Measurements from ENCODE around the gene ARFGAP1. TPM values are rescaled to one million over a fixed set of nuclear protein-coding genes. Genes with fewer than 3 reads are reported as not detected.

Gene ARFGAP1
- total RNA-seq, 1 experiment from 2014 or later = 207 TPM

DNA sequence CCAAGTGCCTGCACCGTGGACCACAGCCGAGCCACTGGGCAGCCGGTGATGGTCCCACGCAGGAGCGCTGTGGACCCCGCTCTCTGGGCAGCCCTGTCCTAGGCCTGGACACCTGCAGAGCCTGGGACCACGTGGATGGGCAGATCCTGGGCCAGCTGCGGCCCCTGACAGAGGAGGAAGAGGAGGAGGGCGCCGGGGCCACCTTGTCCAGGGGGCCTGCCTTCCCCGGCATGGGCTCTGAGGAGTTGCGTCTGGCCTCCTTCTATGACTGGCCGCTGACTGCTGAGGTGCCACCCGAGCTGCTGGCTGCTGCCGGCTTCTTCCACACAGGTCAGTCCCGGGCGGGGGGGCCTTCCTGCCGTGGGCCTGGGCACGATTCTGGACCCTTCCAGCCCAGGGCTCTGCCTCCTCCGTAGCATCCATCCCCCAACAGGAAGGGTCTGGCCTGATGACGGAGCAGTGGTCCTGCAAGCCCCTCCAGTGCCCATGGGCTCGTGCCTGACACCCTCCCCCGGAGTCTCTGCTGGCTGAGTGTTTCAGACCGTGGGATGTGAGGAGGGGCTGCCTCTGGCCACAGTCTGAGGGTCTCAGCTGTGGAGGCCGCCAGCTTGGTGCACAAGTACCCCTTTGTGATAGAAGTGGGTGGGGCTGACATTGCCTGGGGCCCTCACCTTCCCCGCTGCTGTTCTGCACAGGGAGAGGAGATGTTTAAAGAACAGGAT lies 36.3 kb upstream of the ARFGAP1 start:
- no peak overlapping the region for H3K4me3 Mint-ChIP-seq
- CTCF ChIA-PET = interaction anchor here (3.0 to 8.1 kb wide), 3 partner anchors 12 to 45 kb away, joined by 16 to 151 read pairs (median 56); partner anchors contain the start of gene NKAIN4
- POLR2A ChIA-PET = interaction anchor here (0.9 to 1.6 kb wide), 2 partner anchors 17 to 19 kb away, joined by 3 to 5 read pairs; no protein-coding TSS in a partner anchor
- no peak for TF ChIP-seq ZNF317 (CRISPR knock-in tag; IDR thresholded peaks at IDR 0.05; ENCODE audit: borderline replicate concordance, low read depth)
- no peak for TF ChIP-seq JUN (CRISPR knock-in tag; IDR thresholded peaks at IDR 0.05)
- no peak for TF ChIP-seq ESRRA (CRISPR knock-in tag; IDR thresholded peaks at IDR 0.05; ENCODE audit: borderline replicate concordance)
- no peak for TF ChIP-seq NR3C1 (CRISPR knock-in tag; conservative IDR thresholded peaks at IDR 0.05; ENCODE audit: low read depth)
- no peak for TF ChIP-seq E2F5 (CRISPR knock-in tag; IDR thresholded peaks at IDR 0.05)
- no peak for TF ChIP-seq MXD4 (CRISPR knock-in tag; IDR thresholded peaks at IDR 0.05; ENCODE audit: borderline replicate concordance)
- TF ChIP-seq NFE2L1 (CRISPR knock-in tag; IDR thresholded peaks at IDR 0.05) = no peak
- TF ChIP-seq, protein P1, sequence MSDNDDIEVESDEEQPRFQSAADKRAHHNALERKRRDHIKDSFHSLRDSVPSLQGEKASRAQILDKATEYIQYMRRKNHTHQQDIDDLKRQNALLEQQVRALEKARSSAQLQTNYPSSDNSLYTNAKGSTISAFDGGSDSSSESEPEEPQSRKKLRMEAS (CRISPR knock-in tag; IDR thresholded peaks at IDR 0.05) = no peak
- TF ChIP-seq GTF2I (CRISPR knock-in tag; conservative IDR thresholded peaks at IDR 0.05) = no peak
- TF ChIP-seq ATF2 (CRISPR knock-in tag; IDR thresholded peaks at IDR 0.05; ENCODE audit: borderline replicate concordance, low read depth) = no peak
- no peak for TF ChIP-seq MLX (CRISPR knock-in tag; IDR thresholded peaks at IDR 0.05)
- no peak for TF ChIP-seq ATF3 (CRISPR knock-in tag; conservative IDR thresholded peaks at IDR 0.05)
- DNase-seq (ENCODE audit: low spot score) (no peak), ATAC-seq (no peak)
- H3K36me3 Mint-ChIP-seq = no peaks in the 10 kb centered on the region
- H3K9me3 Mint-ChIP-seq = no peaks in the 10 kb centered on the region
- H3K27ac Mint-ChIP-seq = no peak overlapping the region; the same call in 1 of the 2 replicates
- H3K4me1 Mint-ChIP-seq = peaks cover 8% of the 10 kb centered on the region; the same call in 1 of the 2 replicates
- H3K27me3 Mint-ChIP-seq (ENCODE audit: low read depth) = peaks cover 6% of the 10 kb centered on the region

- Mint-ChIP-seq H3K9me3 (no peaks in the 10 kb centered on the region), H3K36me3 (no peaks in the 10 kb centered on the region), H3K27ac (no peak overlapping the region), H3K27me3 (ENCODE audit: low read depth) (no peaks in the 10 kb centered on the region), H3K4me1 (peaks cover 8% of the 10 kb centered on the region; the same call in 1 of the 2 replicates), H3K4me3 (no peak overlapping the region)
- ATAC-seq (no peak), DNase-seq (ENCODE audit: low spot score) (no peak)
- CTCF ChIA-PET = interaction anchor here (0.7 to 8.1 kb wide), 2 partner anchors 13 to 43 kb away, joined by 3 to 151 read pairs; no protein-coding TSS in a partner anchor
- TF ChIP-seq CBFB (CRISPR knock-in tag; IDR thresholded peaks at IDR 0.05; ENCODE audit: low read depth) = no peak
- no peak for TF ChIP-seq ZNF263 (CRISPR knock-in tag; IDR thresholded peaks at IDR 0.05; ENCODE audit: low read depth)
- no peak for TF ChIP-seq GTF2I (CRISPR knock-in tag; conservative IDR thresholded peaks at IDR 0.05)
- TF ChIP-seq KAT7 (CRISPR knock-in tag; IDR thresholded peaks at IDR 0.05; ENCODE audit: borderline replicate concordance) = no peak
- no peak for TF ChIP-seq ZNF396 (CRISPR knock-in tag; IDR thresholded peaks at IDR 0.05; ENCODE audit: borderline replicate concordance)
- TF ChIP-seq RORB (CRISPR knock-in tag; IDR thresholded peaks at IDR 0.05) = no peak
- TF ChIP-seq AFF4 (CRISPR knock-in tag; IDR thresholded peaks at IDR 0.05; ENCODE audit: borderline replicate concordance) = no peak
- TF ChIP-seq, protein P2, sequence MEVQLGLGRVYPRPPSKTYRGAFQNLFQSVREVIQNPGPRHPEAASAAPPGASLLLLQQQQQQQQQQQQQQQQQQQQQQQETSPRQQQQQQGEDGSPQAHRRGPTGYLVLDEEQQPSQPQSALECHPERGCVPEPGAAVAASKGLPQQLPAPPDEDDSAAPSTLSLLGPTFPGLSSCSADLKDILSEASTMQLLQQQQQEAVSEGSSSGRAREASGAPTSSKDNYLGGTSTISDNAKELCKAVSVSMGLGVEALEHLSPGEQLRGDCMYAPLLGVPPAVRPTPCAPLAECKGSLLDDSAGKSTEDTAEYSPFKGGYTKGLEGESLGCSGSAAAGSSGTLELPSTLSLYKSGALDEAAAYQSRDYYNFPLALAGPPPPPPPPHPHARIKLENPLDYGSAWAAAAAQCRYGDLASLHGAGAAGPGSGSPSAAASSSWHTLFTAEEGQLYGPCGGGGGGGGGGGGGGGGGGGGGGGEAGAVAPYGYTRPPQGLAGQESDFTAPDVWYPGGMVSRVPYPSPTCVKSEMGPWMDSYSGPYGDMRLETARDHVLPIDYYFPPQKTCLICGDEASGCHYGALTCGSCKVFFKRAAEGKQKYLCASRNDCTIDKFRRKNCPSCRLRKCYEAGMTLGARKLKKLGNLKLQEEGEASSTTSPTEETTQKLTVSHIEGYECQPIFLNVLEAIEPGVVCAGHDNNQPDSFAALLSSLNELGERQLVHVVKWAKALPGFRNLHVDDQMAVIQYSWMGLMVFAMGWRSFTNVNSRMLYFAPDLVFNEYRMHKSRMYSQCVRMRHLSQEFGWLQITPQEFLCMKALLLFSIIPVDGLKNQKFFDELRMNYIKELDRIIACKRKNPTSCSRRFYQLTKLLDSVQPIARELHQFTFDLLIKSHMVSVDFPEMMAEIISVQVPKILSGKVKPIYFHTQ (CRISPR knock-in tag; IDR thresholded peaks at IDR 0.05) = no peak
- POLR2A ChIA-PET = no interaction called here
Measured at GRCh38 chr20:63238031-63238430, 34.6 kb upstream of the ARFGAP1 start.
